ENCODE measurements around the gene TLE4.

TLE4 gene

GRCh38 chr9:79572032-79572607 lies 355 bp downstream of the TLE4 start:
- DNase-seq (ENCODE audit: low read depth), result no peak

- DNase-seq (ENCODE audit: low read depth), result peak; percentile 35
These were observed 1.0 kb downstream of the TLE4 start for GRCh38 chr9:79572608-79573411.

GRCh38 chr9:79573412-79573923 lies 1.7 kb downstream of the TLE4 start:
- no peak for DNase-seq (ENCODE audit: low read depth)

DNA sequence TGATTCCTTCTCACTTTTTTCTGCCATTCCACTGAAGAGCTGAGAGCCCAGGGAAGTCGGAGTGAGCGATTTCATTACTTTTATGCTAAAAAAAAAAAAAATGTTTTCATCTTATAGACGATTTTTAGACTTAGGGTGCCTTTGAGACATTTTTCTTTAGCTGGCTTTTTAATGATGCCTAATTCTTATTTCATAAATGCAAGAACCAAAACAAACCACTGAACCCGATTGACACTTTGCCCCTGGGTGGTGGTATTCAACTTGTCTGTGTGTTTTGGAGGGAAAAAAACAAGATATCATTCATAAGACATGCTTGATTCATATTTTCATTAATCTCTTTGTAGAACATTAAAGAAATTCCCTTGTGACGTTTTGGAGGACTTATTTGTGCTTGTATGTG lies 2.4 kb downstream of the TLE4 start:
- DNase-seq (ENCODE audit: low read depth), result no peak

GRCh38 chr9:79574781-79575180 lies 3.0 kb downstream of the TLE4 start:
- DNase-seq (ENCODE audit: low read depth), result no peak

GRCh38 chr9:79575547-79575946 lies 3.8 kb downstream of the TLE4 start:
- no peak for DNase-seq (ENCODE audit: low read depth)

- DNase-seq (ENCODE audit: low read depth), result no peak
These were observed 6.4 kb downstream of the TLE4 start for GRCh38 chr9:79577969-79578723.

DNA sequence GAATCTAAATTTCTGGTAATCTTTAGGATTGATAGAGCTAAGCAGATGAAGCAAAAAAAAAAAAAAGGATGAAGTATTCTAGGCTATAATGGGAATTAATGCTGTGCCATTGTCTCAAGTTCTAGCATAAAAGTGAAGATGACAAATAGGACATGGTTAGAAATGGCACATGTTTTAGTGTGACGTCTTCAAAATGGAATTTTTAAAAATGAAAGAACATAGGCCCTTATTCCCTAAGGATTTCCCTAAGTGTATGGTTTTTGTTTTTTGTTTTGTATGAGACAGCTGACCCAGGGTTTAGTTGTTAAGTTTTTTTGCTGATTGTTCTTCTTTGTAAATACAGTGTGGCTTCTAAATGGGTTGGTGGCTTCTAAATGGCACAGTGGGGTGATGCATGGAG lies 7.1 kb downstream of the TLE4 start:
- no peak for DNase-seq (ENCODE audit: low read depth)

DNA sequence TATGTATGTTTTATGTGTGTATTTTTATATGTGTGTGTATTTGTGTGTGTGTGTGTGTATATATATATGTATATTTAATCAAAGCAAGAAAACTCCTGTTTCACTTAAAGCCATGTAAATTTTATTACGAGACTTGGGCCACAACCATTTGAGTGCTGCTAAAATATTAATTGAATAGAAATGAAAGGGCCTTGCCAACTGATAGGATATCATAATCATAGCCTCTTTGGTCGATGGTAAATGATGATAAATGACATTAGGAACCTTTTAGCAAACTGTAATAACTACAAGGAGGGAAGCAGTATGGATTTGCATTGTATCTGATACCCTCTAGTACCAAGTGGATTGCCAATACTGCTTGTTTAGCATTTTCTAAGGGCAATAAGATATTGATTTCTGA lies 7.9 kb downstream of the TLE4 start:
- DNase-seq (ENCODE audit: low read depth), result no peak

- DNase-seq (ENCODE audit: low read depth), result no peak
These were observed 8.3 kb downstream of the TLE4 start for GRCh38 chr9:79580055-79580454.

GRCh38 chr9:79581388-79581787 lies 9.6 kb downstream of the TLE4 start:
- no peak for DNase-seq (ENCODE audit: low read depth)

DNA sequence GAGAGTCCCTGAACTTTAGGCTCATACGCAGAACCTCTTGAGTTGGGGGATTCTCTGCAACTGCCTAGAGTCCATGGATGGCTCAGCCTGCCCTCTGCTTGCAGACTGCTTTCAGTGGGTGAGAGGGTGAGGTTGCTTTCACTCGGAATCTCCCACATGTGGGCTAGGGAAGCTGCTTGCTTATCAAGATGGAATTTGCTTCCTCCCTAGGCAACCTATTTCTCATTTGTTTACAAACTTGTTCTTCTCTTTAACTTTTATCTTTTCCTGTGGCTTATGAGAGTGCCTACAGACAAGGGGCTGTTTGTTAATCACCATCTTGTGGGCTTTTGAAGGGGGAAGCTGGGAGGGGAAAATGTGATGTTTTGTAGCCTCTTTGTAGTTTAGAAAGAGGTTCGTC lies 10.0 kb downstream of the TLE4 start:
- DNase-seq (ENCODE audit: low read depth), result peak; percentile 24

- DNase-seq (ENCODE audit: low read depth), result no peak
These were observed 12.3 kb downstream of the TLE4 start for GRCh38 chr9:79583952-79584654.

DNA sequence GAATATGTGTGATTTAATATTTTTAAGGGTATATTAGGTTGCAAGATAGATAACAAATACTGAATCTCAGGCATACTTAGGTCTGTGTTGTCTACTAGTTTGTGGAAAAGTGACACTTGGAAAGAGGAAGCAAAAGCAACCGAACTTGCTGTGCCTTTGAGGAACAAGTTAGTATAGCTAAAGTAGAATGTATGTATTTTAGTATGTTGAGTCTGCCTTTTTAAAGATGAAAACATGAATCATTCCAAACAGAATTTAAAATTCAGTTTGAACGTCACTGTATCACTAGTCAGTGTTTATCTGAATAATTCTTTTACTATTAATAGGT lies 12.9 kb downstream of the TLE4 start:
- DNase-seq (ENCODE audit: low read depth), result no peak

DNA sequence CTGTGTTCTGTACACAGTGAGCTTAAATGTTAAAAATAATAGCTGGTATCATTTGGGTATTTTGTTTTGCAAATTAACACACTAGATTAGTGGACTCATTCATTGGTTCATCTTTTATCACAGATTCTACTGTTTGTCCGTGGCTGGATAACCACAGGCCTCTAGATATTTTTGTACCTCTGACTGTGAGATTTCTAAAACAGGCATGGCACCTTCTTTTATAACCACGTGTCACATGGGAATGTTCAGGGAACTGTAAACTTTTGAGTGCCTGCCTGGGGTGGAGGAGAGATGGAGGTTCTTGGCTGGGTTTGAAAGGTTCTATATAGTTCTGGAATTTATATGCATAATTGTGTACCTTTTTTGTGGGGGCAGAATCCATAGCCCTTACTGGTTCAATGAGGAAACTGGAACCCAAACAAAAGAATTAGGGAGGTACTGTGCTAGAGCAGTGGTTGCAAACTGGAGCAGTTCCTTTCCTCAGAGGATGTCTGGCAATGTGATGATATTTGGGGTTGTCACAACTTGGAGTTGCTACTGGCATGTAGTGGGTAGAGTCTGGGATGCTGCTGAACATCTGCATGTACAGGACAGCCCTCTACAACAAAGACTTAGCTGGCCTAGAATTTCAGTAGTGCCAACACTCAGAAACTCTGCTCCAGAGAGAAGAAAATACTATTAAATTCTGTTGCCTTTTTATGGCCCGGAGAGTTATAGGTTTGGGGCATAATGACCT lies 16.9 kb downstream of the TLE4 start:
- no peak for DNase-seq (ENCODE audit: low read depth)

DNA sequence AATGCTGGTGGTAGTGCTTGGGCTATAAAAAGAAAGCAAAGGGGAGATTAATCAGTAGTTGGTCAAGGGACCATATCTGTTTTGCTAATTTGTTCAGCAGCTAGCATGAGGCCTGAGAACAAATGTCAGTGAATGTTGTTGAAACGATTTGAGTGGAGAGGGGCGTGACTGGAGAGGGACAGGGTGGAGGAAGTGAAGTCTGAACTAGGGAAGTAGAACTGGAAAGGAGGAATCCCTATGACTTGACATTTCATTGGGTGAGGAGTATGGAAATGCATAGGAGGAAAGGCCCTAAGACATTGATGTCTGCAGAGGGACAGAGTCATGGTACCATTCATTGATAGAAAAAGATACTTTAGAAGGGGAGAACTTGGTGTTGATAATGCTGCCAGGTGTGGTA lies 19.7 kb downstream of the TLE4 start:
- DNase-seq (ENCODE audit: low read depth), result no peak

GRCh38 chr9:79592726-79593493 lies 21.1 kb downstream of the TLE4 start:
- DNase-seq (ENCODE audit: low read depth), result no peak

DNA sequence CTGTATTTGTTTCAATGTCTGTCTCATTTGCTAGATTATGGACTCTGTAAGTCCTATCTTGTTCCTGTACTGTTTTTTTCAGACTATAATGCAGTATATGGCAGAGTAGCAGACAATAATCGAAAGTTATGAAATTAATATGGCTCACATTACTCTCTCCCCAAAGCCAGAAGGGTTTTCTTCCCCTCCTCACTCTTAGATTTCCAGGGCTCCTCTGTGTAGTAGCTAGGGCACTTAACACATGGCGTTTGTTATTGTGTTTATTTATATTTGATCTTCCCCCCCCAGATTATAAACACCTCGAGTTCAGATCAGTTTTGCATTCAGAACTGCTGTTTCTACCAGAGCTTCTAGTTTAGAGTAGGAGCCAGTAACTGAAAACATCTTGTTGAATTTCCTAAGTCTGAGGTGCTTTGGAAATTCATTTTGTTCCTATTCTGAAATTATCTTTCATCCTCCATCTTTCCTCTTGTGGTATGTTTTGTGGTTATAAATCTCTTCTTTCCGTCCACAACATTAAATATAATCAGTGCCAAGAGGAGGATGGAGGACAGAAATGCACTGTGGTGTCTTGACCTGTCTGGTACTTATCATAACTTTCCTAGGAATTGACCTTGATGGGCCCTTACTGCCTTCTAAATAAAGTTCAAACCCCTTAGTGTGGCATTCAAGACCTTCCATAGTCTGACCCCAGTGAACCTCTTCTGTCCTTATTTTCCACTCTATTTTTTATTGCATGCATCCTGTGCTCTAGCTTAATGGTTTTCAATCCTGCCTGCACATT lies 27.0 kb downstream of the TLE4 start:
- DNase-seq (ENCODE audit: low read depth), result no peak

DNA sequence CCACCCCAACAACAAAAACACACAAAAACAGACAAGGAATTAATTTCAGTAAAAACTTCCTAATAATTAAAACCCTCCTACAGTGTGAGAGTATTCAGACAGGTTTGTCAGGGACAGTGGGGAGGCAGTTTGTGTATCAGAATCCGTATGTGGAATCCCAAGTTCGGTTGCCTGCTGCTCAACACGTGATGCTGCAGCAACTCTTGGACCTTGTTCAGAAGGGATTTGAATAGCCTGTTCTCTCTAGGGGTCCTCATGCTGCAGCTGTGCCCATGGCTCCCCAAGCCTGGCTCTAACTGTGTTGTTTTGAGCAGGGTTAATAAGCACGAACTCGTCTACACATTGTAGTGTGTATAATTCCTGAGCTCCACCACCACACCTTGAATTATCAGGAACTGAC lies 28.7 kb downstream of the TLE4 start:
- DNase-seq (ENCODE audit: low read depth), result no peak

GRCh38 chr9:79603222-79603920 lies 31.6 kb downstream of the TLE4 start:
- DNase-seq (ENCODE audit: low read depth), result no peak
